ENCODE measurements around the gene ABHD14A.

The ABHD14A gene

DNA sequence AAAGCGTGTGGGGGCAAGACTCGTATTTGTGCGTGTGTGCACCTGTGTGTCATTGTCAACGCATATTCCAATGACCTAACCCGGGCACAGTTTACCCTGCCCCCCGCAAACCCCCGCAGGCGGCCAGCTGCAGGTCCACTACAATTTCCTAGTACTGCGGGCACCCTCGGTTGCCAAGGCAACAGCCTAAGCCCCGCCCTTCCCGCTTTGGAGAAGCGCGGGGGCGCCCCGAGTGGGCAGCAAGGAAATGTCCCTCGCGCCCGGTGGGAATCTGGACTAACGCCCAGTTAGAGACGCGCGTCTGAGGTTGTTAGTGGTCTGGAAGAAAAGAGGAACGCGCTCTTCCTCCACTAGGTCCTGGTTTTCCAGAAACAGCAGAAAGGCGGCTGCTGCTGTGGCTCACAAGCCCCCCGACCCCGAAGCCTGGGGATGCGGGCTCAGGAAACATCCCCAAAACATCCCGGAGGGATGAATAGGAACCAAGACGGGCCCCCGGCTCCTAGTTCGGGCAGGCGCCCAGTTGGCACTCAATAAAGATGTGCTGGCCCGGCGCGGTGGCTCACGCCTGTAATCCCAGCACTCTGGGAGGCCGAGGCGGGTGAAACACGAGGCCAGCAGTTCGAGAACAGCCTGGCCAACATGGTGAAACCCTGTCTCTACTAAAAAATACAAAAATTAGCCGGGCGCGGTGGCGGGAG, 1.1 kb downstream of the ABHD14A start:
- peak overlapping the region; percentile 53 to 82 for H3K4me3 ChIP-seq (replicated peaks in 1 of 2; ENCODE audit: low read depth in 2 of 2, low read length in 2 of 2)
- TF ChIP-seq, protein P1, sequence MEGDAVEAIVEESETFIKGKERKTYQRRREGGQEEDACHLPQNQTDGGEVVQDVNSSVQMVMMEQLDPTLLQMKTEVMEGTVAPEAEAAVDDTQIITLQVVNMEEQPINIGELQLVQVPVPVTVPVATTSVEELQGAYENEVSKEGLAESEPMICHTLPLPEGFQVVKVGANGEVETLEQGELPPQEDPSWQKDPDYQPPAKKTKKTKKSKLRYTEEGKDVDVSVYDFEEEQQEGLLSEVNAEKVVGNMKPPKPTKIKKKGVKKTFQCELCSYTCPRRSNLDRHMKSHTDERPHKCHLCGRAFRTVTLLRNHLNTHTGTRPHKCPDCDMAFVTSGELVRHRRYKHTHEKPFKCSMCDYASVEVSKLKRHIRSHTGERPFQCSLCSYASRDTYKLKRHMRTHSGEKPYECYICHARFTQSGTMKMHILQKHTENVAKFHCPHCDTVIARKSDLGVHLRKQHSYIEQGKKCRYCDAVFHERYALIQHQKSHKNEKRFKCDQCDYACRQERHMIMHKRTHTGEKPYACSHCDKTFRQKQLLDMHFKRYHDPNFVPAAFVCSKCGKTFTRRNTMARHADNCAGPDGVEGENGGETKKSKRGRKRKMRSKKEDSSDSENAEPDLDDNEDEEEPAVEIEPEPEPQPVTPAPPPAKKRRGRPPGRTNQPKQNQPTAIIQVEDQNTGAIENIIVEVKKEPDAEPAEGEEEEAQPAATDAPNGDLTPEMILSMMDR (IDR thresholded peaks at IDR 0.05; ENCODE audit: low read depth, low read length) = no peak
- peak; percentile 50 to 76 for DNase-seq (ENCODE audit: low read depth in 2 of 2)

DNA sequence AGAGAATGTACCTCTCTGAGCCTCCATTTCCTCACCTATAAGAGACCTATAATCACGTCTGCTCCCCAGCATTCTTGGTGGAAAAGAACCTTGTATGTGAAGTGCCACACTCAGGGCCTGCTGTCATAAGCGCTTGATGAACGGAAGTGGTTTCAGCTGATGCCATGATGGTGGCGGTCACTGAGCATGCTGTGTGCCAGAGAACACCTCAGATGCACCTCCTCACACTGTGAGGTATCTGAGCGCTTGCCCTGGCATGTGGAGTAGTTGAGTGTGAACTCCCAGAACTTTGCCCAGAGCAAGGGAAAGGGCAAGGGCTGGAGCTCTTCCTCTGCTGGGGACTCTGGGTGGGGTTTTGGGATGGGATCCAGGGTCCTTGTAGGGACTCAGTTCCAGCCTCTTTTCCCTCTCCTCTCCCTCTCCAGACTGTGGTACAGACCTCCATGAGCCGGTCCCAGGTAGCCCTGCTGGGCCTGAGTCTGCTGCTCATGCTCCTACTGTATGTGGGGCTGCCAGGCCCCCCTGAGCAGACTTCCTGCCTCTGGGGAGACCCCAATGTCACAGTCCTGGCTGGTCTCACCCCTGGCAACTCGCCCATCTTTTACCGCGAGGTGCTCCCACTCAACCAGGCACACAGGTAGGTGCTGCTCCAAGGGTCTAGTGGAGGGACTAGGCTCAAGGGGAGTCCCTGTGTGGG, 2.7 kb downstream of the ABHD14A start:
- no peak overlapping the region for H3K4me3 ChIP-seq (replicated peaks in 1 of 2; ENCODE audit: low read depth in 2 of 2, low read length in 2 of 2)
- TF ChIP-seq, protein P1 (IDR thresholded peaks at IDR 0.05; ENCODE audit: low read depth, low read length) = no peak
- no peak for DNase-seq (ENCODE audit: low read depth in 2 of 2)

DNA sequence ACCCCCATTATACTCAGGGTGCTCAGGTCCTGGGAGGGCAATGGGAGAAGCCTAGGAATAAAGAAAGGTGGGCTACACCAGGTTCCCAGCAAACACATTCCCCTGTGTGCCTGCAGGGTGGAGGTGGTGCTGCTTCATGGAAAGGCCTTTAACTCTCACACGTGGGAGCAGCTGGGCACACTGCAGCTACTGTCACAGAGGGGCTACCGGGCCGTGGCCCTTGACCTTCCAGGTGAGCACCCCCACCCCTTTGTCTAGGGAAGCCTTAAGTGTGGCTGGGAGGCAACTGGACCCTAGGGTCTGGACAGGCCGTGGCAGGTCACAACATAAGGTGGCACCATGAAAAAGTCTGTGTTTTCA, 3.3 kb downstream of the ABHD14A start:
- no peak for DNase-seq (ENCODE audit: low read depth in 2 of 2)
- no peak overlapping the region for H3K4me3 ChIP-seq (replicated peaks in 1 of 2; ENCODE audit: low read depth in 2 of 2, low read length in 2 of 2)
- TF ChIP-seq, protein P1 (IDR thresholded peaks at IDR 0.05; ENCODE audit: low read depth, low read length) = no peak

DNA sequence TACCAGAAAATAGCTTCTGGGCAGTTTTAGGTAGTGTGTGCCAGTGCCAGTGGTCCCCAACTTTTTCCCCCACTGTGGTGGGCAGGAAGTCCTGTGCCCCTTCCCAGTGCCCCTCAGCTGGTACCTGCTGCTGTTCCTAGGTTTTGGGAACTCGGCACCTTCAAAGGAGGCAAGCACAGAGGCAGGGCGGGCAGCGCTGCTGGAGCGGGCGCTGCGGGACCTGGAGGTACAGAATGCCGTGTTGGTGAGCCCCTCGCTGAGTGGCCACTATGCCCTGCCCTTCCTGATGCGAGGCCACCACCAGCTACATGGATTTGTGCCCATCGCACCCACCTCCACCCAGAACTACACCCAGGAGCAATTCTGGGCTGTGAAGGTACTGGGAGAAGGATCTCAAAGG, 5.4 kb downstream of the ABHD14A start:
- DNase-seq (ENCODE audit: low read depth in 2 of 2) = no peak
- TF ChIP-seq, protein P1 (IDR thresholded peaks at IDR 0.05; ENCODE audit: low read depth, low read length) = no peak
- no peak overlapping the region for H3K4me3 ChIP-seq (replicated peaks in 1 of 2; ENCODE audit: low read depth in 2 of 2, low read length in 2 of 2)

DNA sequence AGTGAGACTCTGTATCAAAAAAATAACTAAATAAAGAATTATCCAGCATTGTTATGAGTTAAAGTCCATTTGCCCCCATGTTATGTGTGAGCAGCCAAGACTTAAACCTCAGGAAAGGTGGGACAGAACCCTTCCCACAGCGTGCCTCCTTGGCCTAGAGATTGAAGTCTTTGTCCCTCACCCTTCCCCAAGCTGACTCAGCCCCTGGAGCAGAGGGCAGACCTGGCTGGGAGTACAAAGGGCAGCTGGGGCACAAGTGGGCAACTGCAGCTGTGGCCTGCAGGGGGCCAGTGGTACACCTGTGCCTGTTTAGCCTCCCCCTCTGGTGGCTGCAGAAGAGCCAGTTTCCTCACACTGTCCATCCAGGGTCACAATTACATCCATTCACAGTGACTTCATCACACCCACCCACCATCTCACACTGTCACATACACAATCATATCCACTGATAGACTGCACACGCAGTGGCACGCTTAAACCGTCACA, 7.5 kb downstream of the ABHD14A start:
- peak overlapping the region; percentile 60 to 72 for H3K4me3 ChIP-seq (replicated peaks in 1 of 2; ENCODE audit: low read depth in 2 of 2, low read length in 2 of 2)
- TF ChIP-seq, protein P1 (IDR thresholded peaks at IDR 0.05; ENCODE audit: low read depth, low read length) = peak; percentile 55
- DNase-seq (ENCODE audit: low read depth in 2 of 2) = peak in 1 of 2 donors; percentile 14

DNA sequence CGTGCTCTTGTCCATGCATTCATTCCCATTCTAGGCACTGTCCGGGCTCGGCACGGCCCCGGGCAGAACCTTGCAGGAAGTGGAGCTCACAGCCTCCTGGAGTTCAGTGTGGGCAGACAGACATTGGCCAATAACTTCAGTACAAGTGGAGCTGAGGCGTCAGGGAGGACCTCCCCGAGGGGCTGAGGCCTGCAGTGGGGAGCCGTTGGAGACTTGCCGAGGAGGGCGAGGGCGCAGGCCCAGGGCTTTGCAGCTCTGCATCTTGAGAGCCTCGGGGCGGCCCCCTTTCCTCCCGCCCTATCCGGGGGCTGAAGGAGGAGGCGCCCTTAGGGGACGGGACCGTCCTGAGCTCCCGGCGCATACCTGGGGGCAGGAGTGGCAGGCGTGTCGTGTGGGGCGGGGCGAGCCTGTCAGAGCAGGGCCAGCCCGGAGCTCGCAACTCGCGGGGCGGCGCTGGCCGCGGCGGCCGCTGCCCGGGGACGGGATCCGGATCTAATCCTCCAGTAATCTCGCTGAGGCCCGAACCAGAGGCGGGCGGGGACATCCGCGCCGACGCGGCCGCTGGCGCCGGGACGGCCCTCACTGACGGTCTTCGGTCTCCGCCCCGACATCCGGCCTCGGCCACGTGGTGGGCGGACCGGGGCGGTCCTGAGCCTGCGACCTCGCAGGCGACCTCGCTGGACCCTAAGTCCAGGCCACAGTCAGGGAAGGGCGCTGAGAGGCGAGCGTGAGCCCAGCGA, 8.1 kb downstream of the ABHD14A start, which contains the start of gene ACY1:
Gene ACY1, plus strand, starts transcription at position 698 of the 740 bp plus-strand sequence. CDS start 530 bp downstream, outside the sequence.
- H3K4me3 ChIP-seq (replicated peaks in 1 of 2; ENCODE audit: low read depth in 2 of 2, low read length in 2 of 2) = peak within 1 kb of the TSS; percentile 60 to 72
- peak; percentile 84 to 96 for DNase-seq (ENCODE audit: low read depth in 2 of 2)
- TF ChIP-seq, protein P1 (IDR thresholded peaks at IDR 0.05; ENCODE audit: low read depth, low read length) = no peak

All from cardiac fibroblast (primary cell).